Measurements from ENCODE around the gene CA9. TPM values are rescaled to one million over a fixed set of nuclear protein-coding genes. Genes with fewer than 3 reads are reported as not detected.

The CA9 gene
- total RNA-seq, 2 donors from 2014 or later = 1.8 to 5.9 TPM

DNA sequence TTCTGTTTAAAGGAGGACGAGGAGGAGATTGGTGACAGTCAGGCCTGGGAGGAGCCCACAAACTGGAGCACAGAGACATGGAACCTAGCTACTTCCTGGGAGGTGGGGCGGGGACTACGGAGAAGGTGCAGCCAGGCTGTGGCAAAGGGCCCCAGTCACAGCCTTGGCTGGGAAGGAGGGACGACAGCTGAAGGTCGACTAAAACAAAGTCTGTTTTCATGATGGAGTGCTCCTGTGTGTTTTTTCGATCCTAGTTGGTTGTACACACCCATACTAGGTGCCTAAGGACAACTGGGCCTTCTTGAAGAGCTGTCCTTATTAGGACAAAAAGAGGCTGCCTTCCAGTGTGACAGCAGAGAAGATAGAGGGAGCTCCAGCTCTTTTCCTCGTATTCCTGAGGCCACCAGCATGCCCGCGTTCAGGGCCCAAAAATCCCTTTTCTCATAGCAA, 12.7 kb upstream of the CA9 start:
- Histone ChIP-seq H3K4me3 (no peak overlapping the region), H3K36me3 (no peaks in the 10 kb centered on the region), H3K27ac (peak overlapping the region; percentile 81), H3K4me1 (peaks cover 24% of the 10 kb centered on the region), H3K9me3 (no peaks in the 10 kb centered on the region), H3K9ac (ENCODE audit: low read depth in 2 of 2, low read length in 2 of 2) (peak overlapping the region; percentile 33 to 64), H3K27me3 (no peaks in the 10 kb centered on the region)
- peak; percentile 65 for DNase-seq
- intact Hi-C loops (cut with DNase I) = loop anchor here (5.0 kb wide), 1 partner anchor 71 kb away; the partner anchor contains the start of genes CREB3 and TLN1
- TF ChIP-seq, protein P1, sequence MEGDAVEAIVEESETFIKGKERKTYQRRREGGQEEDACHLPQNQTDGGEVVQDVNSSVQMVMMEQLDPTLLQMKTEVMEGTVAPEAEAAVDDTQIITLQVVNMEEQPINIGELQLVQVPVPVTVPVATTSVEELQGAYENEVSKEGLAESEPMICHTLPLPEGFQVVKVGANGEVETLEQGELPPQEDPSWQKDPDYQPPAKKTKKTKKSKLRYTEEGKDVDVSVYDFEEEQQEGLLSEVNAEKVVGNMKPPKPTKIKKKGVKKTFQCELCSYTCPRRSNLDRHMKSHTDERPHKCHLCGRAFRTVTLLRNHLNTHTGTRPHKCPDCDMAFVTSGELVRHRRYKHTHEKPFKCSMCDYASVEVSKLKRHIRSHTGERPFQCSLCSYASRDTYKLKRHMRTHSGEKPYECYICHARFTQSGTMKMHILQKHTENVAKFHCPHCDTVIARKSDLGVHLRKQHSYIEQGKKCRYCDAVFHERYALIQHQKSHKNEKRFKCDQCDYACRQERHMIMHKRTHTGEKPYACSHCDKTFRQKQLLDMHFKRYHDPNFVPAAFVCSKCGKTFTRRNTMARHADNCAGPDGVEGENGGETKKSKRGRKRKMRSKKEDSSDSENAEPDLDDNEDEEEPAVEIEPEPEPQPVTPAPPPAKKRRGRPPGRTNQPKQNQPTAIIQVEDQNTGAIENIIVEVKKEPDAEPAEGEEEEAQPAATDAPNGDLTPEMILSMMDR (IDR thresholded peaks at IDR 0.05) = peak; percentile 49

DNA sequence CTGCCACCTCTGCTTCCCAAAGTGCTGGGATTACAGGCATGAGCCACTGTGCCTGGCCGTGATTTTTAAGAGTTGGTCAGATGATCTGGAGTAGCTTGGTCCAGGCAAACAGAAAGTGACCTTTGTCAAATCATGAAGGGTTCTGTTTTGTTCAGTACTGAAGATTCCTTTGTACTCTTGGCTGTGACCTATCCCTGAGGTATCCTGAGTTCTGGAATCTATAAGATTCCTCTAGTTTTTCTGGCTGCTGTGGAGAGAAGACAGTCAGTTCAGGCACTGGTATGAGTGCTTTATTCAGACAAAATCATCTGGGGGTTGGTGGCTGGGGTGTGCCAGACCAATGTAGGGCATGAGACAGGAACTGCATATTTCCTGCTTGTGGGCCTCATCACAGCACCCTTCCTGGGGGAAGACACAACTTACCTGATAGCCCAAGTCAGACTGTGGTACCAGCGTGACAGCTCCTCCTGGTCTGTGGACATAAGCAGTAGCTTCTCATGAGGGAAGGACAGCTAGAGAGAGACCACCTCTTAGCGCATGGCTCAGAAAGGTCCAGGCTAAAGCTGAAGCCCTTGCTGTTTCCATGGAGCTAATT, 11.9 kb upstream of the CA9 start:
- Histone ChIP-seq H3K36me3 (no peaks in the 10 kb centered on the region), H3K9me3 (no peaks in the 10 kb centered on the region), H3K9ac (ENCODE audit: low read depth in 2 of 2, low read length in 2 of 2) (peak overlapping the region in 1 of 2 donors; percentile 13), H3K4me3 (no peak overlapping the region), H3K27ac (peak overlapping the region; percentile 81), H3K27me3 (no peaks in the 10 kb centered on the region), H3K4me1 (peaks cover 24% of the 10 kb centered on the region)
- no peak for DNase-seq
- intact Hi-C loops (cut with DNase I) = loop anchor here (5.0 kb wide), 1 partner anchor 70 kb away; the partner anchor contains the start of genes CREB3 and TLN1
- TF ChIP-seq, protein P1 (IDR thresholded peaks at IDR 0.05) = no peak

DNA sequence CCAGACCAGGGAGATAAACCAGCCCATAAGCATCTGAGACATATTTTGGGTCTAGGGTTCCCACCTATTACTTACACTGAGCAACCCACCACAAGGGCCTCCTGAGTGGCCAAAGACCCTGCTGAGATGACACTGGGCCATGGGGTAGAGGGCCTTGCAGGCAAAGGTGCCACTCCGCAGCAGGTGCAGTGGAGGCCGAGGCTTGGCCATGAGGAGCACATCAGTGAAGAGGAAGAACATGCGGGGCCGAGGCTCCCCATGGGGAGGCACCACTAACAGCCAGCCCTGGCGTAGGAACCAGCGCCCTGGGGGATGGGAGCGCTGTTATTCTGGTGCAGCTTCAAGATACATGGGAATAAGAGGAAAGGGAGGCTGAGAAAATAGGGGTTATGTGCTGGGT, 11.3 kb upstream of the CA9 start:
- DNase-seq = no peak
- peaks cover 24% of the 10 kb centered on the region for H3K4me1 ChIP-seq
- H3K9me3 ChIP-seq = no peaks in the 10 kb centered on the region
- H3K4me3 ChIP-seq = no peak overlapping the region
- intact Hi-C loops (cut with DNase I) = loop anchor here (5.0 kb wide), 1 partner anchor 70 kb away; the partner anchor contains the start of genes CREB3 and TLN1
- peak overlapping the region; percentile 81 for H3K27ac ChIP-seq
- H3K9ac ChIP-seq (ENCODE audit: low read depth in 2 of 2, low read length in 2 of 2) = no peak overlapping the region
- no peaks in the 10 kb centered on the region for H3K36me3 ChIP-seq
- no peaks in the 10 kb centered on the region for H3K27me3 ChIP-seq
- TF ChIP-seq, protein P1 (IDR thresholded peaks at IDR 0.05) = no peak

DNA sequence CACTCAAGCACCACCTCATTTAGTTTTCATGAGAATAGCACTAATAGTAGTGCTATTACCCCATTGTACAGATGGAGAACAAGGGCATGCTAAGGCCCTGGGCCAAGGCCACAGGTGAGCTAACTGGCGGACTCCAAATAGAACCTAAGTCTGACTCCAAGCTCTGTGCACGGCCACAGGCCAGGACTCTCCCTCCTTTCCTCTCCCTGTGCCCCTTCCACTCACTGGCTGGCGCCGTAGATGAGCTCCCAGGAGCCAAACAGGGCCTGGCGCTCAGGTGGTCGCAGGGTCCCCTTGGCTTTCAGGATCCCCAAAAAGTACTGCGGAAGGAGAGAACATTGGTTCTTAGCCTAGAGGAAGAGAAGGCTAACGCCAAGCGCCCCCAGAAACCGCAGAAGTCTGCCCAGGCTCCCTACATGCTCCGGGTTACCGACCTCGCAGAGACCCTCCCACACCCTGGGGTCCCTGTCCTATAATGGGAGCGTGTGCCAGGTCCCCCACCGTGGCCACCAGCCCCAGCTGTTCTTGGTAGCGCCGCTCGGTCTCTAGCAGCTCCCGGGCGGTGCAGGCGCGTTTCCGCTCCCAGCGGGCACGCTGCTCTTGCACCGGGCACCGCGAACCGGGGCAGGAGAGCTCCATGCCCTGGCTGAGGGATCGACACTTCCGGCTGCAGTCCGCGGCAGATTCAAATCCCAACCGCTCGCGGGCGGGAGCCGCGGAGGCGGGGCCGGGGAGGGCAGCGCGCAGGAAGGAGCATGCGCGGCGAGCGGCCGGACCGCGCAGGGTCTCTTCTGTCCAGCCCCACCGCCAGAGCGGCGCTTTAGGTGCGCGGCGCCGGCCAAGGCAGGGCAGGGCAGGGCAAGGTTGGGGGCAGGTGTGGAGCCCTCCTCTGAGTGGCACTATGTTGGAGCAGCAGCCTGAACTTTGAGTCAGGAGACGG, 8.9 kb upstream of the CA9 start, which contains the start of gene ARHGEF39:
ARHGEF39 (minus strand) TSS at position 665 of the 940 bp plus-strand sequence; CDS start at position 639, 26 bp downstream.
- intact Hi-C loops (cut with DNase I) = loop anchor here (5.0 kb wide), 1 partner anchor 68 kb away; the partner anchor contains the start of genes CREB3 and TLN1
- Histone ChIP-seq H3K4me3 (peak within 1 kb of the TSS; percentile 49), H3K9me3 (no peaks in the 10 kb centered on the region), H3K27me3 (no peaks in the 10 kb centered on the region), H3K4me1 (peaks cover 17% of the 10 kb centered on the region), H3K27ac (peak within 1 kb of the TSS; percentile 42), H3K9ac (ENCODE audit: low read depth in 2 of 2, low read length in 2 of 2) (peak within 1 kb of the TSS; percentile 80 to 81), H3K36me3 (no peaks in the 10 kb centered on the region)
- DNase-seq = peak; percentile 91
- TF ChIP-seq, protein P1 (IDR thresholded peaks at IDR 0.05) = no peak

DNA sequence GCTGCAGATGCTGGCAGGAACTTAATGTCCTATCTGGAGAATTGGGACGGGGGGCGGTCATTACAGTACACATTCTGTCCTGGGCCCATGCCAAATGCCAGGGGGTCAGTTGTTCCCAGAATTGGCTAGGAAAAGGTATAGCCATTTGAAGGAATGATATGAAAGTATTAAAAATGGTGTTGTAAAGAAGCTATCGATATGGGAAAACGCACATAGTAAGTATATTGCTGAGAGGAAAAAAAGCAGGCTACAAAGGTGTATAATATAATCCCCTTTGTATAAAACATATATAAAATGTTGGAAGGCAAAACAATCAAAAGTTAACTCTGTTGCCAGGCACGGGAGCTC, 8.3 kb upstream of the CA9 start:
- peaks cover 15% of the 10 kb centered on the region for H3K4me1 ChIP-seq

More for the DNA sequence above, 8.3 kb upstream of the CA9 start:
- H3K36me3 ChIP-seq = no peaks in the 10 kb centered on the region
- DNase-seq = no peak
- no peaks in the 10 kb centered on the region for H3K27me3 ChIP-seq
- H3K9me3 ChIP-seq = no peaks in the 10 kb centered on the region
- intact Hi-C loops (cut with DNase I) = no loop called here
- TF ChIP-seq, protein P1 (IDR thresholded peaks at IDR 0.05) = no peak
- H3K9ac ChIP-seq (ENCODE audit: low read depth in 2 of 2, low read length in 2 of 2) = peak overlapping the region; percentile 80 to 81
- peak overlapping the region; percentile 42 for H3K27ac ChIP-seq
- peak overlapping the region; percentile 49 for H3K4me3 ChIP-seq
